HG03066 (cell line): ENCODE data around the gene TMEM59.
"Not testable (repeated sequence)": the region's sequence is repeated elsewhere in the genome, so short reads cannot be mapped to it uniquely, and the experiment has no call there.

Experiments
- ATAC-seq: cut with Tn5 transposase; IDR thresholded peaks from one replicate; pipeline ENCODE4 v1.9.1; 2021; ENCODE audit warnings: low read depth; ENCODE audit not compliant: unreplicated experiment

Gene TMEM59

DNA sequence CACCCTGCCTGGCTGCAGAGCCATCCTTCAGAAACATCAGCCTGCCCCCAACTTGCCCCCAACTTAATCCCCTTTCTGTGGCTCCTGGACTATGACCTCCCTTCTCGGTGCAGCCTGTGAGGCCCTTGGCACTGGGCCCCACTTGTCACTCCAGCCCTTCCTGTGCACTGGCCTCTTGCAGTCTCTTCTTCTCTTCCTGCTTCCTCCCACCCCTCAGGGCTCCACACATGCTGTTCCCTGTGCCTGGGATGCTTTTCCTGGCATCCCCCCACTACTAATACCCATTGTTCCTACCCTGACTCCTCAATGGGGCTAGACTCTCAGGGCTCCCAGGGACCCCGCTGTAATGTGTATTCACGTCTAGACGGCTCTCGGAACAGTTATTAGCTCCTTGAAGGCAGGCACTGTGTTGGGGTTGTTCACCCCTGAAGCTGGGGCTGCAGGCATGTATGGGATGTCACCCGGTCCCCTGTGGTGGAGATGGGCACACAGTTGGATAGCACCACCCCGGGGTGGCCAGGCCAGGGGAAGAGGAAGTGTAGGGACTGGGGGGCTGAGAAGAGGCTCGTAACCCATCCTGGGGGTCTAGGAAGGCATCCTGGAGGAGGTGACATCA lies 39.5 kb downstream of the TMEM59 start:
- ATAC-seq, result no peak

DNA sequence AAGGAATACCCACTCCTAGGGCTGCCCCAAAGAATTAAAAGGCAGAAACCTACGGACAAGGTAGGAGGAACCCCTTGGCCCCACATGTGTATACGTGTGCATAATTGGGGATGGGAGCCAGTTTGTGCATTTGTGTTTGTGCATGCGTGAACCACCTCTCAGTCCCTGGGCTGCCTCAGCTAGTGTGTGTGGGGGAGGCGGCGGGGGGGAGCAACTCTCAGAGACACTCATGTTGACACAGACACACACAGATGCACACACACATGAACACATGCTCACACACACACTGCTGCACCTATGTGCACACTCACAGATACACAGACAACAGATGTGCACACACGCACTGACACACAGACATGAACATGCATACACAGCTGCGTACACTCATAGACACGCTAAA lies 40.1 kb downstream of the TMEM59 start:
- ATAC-seq, result no peak

DNA sequence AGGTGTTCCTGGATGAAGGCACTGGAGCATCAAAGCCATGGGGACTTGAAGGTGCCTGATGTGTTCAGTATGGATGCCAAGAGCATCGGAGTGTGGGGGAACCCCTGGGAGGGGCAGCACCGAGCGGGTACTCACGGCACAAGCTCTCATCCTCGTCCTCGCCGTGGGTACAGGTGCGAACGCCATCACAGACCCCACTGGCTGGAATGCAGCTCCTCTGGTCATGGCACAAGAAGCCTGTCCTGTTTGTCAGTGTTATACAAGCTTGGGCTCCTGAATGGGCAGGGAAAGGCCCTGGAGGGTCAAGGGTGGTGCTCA lies 41.0 kb downstream of the TMEM59 start:
- no peak for ATAC-seq

DNA sequence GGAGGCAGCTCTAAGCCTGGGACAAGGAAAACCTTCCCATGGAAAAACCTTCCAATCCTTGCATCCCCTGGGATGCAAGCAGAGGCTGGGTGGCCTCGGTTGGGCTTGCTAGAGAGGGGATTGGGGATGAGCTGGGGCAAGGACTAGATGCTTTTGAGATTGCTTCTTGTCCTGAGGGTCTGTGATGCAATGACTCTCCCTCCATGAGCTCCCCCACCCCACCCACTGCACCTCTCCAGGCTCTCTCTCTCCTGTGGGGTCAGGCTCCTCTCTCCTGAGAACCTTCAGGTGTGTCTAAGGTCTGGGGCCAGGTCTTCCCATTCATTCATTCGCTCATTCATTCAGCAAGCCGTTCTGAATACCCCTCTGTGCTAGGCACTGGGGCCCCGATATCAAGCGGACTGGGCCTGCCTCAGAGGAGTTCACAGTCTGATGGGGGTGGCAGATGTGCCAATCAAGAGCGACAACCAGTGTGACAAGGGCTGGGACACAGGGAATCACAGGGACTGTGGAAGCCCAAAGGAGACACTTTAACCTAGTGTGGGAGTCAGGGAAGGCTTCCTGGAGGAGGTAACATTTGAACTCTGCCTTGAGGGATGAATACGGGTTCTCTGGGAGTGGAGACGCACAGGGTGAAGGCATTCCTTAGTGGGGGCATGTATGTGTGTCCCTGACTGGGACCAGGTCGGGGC lies 41.5 kb downstream of the TMEM59 start:
- ATAC-seq, result no peak

DNA sequence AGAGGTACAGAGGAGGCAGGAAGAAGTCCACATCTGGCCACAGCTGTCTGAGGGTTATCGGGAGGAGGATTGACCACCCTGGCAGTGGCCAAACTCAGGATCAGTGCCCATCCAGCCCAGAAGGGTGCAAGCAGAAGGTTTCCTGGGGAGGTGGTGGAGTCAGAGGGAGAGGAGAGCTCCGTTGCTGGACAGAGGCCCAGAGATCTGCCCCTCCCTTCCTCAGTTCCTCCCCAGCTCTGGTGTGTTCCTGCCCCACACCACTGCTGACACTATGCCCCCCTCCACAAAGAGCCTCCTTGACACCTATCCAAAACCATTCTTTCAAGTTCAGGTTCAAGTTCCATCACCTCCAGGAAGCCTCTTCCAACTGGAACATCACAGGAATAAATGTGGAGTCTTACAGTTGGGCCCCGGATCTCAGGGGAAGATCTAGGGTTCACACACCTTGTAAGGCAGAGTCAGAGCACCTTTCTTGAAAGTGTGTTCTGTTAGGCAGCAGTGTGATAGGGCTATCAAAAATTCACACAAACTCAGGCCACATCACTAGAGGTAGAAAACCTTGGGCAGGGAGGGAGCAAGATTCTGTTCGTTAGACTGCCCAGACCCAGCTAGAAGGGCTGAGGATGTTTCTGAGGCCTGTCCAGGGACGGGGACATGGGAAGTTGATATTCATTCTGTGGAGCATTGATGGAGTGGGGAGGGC lies 42.4 kb downstream of the TMEM59 start:
- no peak for ATAC-seq

DNA sequence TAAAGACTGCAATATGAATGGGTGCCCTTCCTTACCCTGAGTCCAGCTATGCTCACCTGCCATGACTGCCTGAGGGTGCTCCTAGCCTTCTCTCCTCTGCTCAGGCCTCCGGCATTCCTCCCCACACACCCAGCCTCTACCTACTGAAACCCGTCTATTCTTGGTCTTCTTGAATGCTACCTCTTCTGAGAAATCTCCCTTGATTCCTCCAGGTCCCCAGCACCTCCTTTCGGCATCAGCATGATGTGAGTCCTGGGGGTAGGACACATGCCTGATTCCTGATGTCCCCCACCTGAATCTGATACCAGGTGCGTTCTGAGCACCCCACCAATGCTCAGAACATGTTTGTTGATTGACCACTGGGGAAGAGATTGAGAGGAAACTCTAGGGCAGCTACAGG lies 43.6 kb downstream of the TMEM59 start:
- ATAC-seq, result no peak

DNA sequence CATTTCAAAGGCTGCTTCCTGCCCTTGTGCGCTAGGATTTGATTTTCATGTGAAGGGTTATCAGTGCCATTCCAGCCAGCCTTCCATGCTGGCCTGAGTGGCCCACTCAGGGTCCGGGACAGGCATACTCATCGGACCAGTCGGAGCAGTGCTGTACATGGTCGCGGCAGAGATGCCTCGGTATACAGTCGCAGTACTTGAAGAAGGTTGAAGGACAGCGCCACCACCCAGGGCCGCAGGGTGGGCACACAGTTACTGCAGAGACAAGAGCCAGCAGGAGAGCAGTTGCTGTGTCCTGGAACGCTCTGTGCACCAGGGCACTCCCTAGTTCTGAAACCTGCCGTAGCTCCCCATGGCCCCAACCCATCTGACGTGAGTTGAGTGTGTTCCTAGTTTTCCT lies 44.1 kb downstream of the TMEM59 start:
- ATAC-seq, result no peak

DNA sequence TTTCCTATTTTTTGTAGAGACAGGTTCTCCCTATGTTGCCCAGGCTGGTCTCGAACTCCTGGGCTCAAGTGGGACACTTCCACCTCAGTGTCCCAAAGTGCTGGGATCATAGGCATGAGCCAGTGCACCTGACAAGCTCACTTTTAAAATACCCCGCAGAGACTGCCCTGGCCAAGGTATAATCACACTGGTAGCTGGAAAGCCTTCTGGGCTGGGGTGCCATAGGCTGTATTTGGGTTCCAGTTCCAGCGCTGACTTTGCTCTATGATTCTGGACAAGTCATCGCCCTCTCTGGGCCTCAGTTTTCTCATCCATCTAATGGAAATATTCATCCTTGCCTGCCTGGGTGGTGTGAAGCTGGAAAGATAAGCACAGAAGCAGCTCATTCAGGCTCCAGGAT lies 45.4 kb downstream of the TMEM59 start:
- no peak for ATAC-seq

DNA sequence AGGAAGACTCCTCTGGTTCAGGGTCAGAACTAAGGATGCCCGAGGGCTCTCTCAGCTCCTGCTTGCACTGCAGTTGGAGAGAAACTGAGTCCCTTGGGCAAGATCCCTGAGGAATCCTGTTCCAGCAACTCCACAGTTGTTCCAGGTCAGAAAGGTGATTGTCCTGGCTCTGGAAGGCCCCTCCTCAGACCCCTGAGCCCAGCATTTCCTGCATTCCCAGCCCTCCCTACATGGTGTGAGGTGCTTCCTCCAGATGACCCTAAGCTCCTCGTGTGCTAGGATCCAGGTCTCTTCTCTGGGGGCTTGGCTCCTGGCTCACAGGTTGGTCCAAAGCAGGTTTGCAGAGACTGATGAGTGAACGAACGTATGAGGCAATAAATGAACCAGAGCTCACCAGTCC lies 46.5 kb downstream of the TMEM59 start:
- ATAC-seq, result no peak

DNA sequence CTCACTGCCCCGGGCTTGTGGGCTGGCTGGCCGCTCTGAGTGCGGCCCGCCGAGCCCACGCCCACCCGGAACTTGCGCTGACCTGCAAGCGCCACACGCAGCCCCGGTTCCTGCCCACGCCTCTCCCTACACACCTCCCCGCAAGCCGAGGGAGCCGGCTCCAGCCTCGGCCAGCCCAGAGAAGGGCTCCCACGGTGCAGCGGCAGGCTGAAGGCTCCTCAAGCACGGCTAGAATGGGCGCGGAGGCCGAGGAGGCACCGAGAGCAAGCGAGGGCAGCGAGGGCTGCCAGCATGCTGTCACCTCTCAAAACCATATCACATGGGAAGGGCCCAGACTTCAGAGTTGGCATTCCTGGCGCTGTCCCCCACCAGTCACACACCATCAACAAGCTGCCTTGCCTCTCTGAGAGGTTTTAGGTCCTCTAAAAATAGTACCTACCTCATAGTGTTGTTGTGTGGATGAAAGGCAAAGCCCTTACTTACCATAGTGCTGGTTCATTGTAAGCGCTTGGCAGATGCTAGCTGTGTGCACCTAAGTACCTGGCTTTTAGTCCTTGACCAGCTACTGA lies 48.4 kb downstream of the TMEM59 start:
- no peak for ATAC-seq

DNA sequence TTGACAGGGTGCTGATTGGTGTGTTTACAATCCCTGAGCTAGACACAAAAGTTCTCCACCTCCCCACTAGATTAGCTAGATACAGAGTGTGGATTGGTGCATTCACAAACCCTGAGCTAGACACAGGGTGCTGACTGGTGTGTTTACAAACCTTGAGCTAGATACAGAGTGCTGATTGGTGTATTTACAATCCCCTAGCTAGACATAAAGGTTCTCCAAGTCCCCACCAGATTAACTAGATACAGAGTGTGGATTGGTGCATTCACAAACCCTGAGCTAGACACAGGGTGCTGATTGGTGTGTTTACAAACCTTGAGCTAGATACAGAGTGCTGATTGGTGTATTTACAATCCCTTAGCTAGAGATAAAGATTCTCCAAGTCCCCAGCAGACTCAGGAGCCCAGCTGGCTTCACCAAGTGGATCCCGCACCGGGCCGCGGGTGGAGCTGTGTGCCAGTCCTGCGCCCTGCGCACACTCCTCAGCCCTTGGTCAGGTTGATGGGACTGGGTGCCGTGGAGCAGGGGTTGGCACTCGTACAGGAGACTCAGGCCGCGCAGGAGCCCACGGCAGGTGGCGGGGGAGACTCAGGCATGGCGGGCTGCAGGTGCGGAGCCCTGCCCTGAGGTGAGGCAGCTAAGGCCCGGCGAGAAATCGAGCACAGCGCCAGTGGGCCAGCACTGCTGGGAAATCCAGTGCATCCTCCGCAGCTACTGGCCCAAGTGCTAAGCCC lies 49.1 kb downstream of the TMEM59 start:
- ATAC-seq, result not testable (repeated sequence)

DNA sequence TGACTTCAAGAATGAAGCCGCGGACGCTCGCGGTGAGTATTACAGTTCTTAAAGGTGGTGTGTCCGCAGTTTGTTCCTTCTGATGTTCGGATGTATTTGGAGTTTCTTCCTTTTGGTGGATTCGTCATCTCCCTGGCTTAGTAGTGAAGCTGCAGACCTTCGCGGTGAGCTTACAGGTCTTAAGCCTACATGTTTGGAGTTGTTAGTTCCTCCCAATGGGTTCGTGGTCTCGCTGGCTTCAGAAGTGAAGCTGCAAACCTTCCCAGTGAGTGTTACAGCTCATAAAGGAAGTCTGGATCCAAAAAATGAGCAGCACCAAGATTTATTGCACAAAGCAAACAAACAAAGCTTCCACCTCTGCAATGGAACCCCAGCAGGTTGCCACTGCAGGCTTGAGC lies 49.8 kb downstream of the TMEM59 start:
- ATAC-seq, result no peak

DNA sequence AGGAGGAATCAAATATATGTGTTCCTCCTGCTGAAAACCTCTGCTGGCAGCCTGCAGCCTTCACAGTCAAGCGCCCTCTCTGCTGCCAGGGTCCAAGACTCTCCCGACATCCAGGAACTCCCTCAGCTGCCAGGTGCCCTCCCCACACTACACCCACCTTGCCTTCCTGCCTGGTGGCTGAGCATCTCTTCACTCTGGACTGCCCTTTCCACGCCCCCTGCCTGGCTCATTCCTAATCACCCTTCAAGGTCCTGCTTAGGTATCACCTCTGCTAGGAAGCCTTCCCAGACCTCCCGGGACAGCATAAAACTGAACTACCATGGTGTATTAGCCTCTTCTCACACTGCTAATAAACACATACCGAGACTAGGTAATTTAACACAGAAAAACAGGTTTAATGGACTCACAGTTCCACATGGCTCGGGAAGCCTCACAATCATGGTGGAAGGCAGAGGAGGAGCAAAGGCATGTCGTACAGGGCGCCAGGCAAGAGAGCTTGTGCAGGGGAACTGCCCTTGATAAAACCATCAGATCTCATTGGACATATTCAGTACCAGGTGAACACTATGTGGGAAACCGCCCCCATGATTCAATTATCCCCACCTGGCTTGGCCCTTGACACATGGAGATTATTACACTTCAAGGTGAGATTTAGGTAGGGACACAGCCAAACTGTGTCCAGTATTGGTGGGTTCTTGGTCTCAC lies 50.3 kb downstream of the TMEM59 start:
- ATAC-seq, result no peak

DNA sequence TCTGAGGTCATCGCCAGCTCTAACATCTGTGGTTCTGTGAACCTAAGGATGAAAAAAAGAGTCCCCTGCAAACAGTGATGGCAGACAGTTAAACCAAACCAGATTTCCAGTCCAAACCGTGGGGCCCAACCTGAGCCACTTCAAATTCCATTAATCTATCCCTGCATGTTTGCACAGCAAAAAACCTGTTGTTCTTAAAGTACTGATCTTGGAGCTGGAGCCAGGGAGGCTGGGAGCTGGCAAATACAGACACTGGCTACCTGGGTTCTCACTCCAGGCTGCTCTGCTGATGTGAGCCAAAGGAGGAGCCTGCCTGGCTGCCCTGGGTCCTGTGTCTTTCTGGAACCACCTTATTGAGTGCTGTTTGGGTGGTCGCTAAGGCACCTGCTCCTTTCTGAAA lies 51.4 kb downstream of the TMEM59 start:
- ATAC-seq, result no peak

DNA sequence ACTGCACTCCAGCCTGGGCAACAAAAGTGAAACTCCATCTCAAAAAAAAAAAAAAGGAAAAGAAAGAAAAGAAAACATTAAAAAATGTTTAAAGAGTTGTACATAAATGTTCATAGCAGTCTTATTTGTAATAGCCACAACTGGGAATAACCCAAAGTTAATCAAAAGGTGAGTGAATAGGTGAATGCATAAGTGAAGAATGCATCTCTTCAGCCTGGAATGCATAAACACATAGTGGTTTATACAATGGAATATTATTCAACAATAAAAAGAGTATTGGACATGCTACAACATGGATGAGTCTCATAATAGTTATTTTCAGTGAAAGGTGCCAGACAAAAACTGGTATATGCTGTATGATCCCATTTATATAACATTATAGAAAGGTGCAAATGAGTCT lies 53.1 kb downstream of the TMEM59 start:
- ATAC-seq, result no peak

DNA sequence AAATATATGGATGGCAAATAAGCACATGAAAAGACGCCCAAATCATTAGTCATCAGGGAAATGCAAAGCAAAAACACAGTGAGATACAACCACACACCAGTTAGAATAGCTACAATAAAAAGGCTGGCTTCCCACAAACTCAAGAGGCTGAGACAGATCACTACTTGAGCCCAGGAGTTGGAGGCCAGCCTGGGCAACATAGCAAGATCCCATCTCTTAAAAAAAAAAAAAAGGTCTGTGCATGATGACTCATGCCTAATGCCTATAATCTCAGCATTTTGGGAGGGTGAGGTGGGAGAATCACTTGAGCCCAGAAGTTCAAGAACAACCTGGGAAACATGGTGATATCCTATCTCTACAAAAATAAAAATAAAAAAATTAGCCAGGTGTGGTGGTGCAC lies 54.8 kb downstream of the TMEM59 start:
- no peak for ATAC-seq

DNA sequence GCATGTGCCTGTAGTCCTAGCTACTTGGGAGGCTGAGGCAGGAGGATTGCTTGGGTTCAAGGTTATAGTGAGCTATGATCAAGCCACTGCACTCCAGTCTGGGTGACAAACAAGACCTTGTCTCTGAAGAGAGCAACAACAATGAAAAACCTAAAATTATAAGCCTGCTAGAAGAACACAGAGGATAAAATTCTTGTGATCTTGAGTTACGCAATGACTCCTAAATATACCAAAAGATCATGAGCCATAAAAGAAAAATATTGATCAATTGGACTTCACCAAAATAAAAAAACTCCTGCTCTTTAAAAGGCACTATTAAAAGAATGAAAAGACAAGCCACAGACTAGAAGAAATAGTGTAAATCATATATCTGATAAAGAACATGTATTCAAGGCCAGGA lies 57.3 kb downstream of the TMEM59 start:
- no peak for ATAC-seq

DNA sequence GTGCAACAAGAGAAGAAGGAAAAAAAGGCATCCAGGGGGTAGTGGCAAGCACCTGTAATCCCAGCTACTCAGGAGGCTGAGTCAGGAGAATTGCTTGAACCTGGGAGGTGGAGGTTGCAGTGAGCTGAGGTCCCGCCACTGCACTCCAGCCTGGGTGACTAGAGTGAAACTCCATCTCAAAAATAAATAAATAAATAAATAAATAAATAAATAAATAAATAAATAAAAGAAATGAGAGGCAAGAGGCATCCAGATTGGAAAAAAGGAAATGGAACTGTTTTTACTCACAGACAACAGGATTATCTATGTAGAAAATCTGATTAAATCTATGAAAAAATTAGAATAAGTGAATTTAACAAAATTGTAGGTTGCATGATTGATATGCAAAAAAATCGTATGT lies 58.5 kb downstream of the TMEM59 start:
- not testable (repeated sequence) for ATAC-seq

DNA sequence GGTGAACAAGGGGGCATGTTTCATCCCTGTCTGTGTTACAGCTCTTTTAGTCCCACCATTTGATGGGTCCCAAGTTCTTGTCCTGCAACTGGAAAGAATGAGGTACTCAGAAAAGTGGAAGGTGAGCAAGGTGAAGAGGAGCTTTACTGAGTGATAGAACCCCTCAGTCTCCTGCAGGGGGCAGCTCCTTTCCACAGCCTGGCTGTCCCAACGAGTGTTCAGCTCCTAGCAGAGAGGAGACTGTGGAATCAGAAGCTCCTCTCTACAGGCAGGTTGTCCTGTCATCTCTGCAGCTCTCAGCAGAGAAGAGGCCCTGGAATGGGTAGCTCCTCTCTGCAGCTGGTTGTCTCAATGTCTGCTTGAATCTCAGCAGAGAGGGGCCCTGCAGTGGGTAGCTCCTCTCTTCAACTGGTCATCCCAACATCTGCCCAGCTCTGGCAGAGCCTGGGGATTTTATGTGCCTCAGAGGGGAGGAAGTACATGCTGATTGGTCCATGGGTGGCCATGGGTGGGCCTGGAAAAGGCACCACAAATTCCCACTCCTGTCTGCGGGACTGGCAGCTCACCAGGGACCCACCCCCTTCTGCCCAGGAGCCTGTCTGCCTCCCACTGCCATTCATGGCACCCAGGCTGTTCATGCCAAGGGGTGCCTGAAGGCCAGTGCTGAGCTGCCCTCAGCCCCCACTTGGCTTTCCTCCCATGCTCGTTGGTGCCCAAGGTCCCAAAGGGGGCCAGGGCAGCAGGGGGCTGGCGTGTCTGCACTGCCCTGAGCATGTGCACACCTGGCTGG lies 60.7 kb downstream of the TMEM59 start:
- no peak for ATAC-seq

DNA sequence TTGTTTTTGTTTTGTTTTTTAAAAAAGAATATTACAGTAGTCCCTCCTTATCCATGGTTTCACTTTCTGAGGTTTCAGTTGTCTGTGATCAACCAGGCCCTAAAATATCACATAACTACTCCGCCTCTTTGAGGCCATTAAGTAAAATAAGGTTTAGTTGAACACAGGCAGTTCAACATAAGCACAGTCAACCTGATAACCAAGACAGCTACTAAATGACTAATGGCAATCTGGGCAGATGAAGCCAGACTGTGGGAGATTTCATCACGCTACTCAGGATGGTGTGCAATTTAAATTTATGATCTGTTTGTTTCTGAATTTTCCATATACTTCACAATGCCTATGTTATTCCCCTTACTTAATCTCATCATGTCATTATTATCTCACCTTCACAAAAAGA lies 65.1 kb downstream of the TMEM59 start:
- ATAC-seq, result no peak
